ENCODE measurements around the gene DNAH10.

Gene DNAH10

DNA sequence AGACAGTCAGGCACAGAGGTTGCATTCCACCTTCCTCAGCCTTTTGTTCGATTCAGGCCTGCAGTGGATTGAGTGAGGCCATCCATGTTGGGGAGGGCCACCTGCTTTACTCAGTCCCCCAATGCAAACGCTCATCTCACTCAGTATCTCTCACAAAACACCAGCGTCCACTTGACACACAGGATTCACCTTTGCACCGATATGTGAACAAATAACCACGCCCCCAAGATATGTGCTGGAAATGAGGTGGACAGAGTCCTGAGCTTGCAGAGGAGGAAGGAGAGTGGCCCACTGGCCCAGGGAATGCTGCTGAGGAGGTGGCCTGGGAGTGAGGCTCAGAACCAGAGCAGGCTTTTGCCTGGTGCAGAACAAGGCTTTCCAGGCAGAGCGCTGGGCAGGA, 60.7 kb downstream of the DNAH10 start:
- Histone ChIP-seq H2AFZ (ENCODE audit: low read depth, low read length, severe bottlenecking) (no peak overlapping the region), H3K27ac (ENCODE audit: low read depth, low read length) (no peak overlapping the region), H3K79me2 (ENCODE audit: insufficient read depth, low read length) (no peaks in the 10 kb centered on the region), H3K36me3 (ENCODE audit: low read length) (no peaks in the 10 kb centered on the region), H3K27me3 (ENCODE audit: low read length) (no peaks in the 10 kb centered on the region), H3K4me3 (ENCODE audit: insufficient read depth, low read length, poor library complexity, severe bottlenecking) (no peak overlapping the region), H3K9ac (ENCODE audit: low read length) (no peak overlapping the region), H3K4me2 (ENCODE audit: low read depth, low read length, poor library complexity, severe bottlenecking) (no peak overlapping the region), H3K9me3 (ENCODE audit: insufficient read depth, low read length) (no peaks in the 10 kb centered on the region), H3F3A (ENCODE audit: insufficient read depth) (no peaks in the 10 kb centered on the region), H4K20me1 (ENCODE audit: low read depth, low read length) (no peaks in the 10 kb centered on the region), H3K9me2 (replicated peaks; ENCODE audit: insufficient read depth, low read length) (no peaks in the 10 kb centered on the region)
- no peak for TF ChIP-seq EZH2phosphoT487 (conservative IDR thresholded peaks at IDR 0.05; ENCODE audit: low read length)
- TF ChIP-seq, protein P1, sequence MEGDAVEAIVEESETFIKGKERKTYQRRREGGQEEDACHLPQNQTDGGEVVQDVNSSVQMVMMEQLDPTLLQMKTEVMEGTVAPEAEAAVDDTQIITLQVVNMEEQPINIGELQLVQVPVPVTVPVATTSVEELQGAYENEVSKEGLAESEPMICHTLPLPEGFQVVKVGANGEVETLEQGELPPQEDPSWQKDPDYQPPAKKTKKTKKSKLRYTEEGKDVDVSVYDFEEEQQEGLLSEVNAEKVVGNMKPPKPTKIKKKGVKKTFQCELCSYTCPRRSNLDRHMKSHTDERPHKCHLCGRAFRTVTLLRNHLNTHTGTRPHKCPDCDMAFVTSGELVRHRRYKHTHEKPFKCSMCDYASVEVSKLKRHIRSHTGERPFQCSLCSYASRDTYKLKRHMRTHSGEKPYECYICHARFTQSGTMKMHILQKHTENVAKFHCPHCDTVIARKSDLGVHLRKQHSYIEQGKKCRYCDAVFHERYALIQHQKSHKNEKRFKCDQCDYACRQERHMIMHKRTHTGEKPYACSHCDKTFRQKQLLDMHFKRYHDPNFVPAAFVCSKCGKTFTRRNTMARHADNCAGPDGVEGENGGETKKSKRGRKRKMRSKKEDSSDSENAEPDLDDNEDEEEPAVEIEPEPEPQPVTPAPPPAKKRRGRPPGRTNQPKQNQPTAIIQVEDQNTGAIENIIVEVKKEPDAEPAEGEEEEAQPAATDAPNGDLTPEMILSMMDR (IDR thresholded peaks at IDR 0.05; ENCODE audit: insufficient read depth, low read length, poor library complexity, severe bottlenecking): no peak

DNA sequence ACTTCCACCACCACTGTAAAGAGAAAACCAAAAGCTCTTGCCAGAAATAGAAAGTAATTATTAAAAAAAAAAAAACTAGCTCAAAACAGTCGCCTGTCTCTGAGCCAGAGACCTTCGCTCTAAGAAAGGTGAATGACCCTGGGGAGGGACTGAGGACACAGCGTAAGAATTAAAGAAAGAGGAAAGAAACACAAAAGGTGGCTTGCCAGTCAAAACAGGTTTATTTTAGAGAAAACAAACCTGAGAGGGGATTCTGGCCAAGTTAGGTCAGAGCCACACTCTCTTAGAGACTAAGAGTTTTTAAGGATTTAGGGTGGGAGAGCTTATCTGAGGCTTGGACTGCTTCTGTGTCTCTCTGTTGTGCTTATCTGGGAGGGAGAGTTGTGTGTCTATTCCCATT, 66.0 kb downstream of the DNAH10 start:
- H3K4me3 ChIP-seq (ENCODE audit: insufficient read depth, low read length, poor library complexity, severe bottlenecking): no peak overlapping the region
- no peaks in the 10 kb centered on the region for H3K27me3 ChIP-seq (ENCODE audit: low read length)
- H3F3A ChIP-seq (ENCODE audit: insufficient read depth): no peaks in the 10 kb centered on the region
- H3K9ac ChIP-seq (ENCODE audit: low read length): no peak overlapping the region
- no peaks in the 10 kb centered on the region for H4K20me1 ChIP-seq (ENCODE audit: low read depth, low read length)
- H2AFZ ChIP-seq (ENCODE audit: low read depth, low read length, severe bottlenecking): no peak overlapping the region
- no peak overlapping the region for H3K4me2 ChIP-seq (ENCODE audit: low read depth, low read length, poor library complexity, severe bottlenecking)
- H3K9me2 ChIP-seq (replicated peaks; ENCODE audit: insufficient read depth, low read length): no peaks in the 10 kb centered on the region
- H3K27ac ChIP-seq (ENCODE audit: low read depth, low read length): no peak overlapping the region
- TF ChIP-seq EZH2phosphoT487 (conservative IDR thresholded peaks at IDR 0.05; ENCODE audit: low read length): no peak
- TF ChIP-seq, protein P1 (IDR thresholded peaks at IDR 0.05; ENCODE audit: insufficient read depth, low read length, poor library complexity, severe bottlenecking): no peak
- H3K36me3 ChIP-seq (ENCODE audit: low read length): no peaks in the 10 kb centered on the region
- H3K9me3 ChIP-seq (ENCODE audit: insufficient read depth, low read length): no peaks in the 10 kb centered on the region
- H3K79me2 ChIP-seq (ENCODE audit: insufficient read depth, low read length): no peaks in the 10 kb centered on the region

DNA sequence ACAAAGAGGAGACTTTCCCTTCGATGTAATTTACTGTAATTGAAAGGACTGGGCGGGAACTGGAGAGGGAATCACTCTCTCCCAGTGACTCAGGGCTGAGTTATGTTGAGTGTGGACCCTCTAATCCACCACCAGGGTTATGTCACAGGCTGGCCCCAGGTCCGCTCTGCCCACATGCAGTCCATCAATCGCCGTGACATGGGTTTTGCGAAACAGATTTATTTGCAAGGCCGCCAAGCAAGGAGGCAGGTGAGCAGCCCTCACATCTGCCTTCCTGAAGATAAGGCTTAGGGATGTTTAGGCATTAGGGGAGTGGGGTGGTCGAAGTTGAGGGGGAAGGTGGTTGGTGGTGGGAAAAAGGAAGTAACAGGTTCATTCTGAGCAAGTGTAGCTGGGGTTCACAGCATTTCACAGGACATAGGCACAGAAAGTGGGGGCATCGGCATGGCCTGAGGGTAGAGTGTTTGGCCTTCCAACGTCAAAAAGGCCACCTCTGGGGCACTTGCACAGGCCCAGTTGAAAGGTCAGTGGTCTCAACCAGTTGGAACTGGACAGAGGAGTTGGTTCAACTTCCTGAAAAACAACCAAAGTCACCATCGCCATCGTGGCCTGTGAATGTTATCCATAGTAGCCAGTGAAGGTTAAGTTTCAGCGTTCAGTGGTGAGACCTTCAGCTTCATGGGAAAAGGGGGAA, 66.9 kb downstream of the DNAH10 start:
- Histone ChIP-seq H3K4me3 (ENCODE audit: insufficient read depth, low read length, poor library complexity, severe bottlenecking) (no peak overlapping the region), H3K36me3 (ENCODE audit: low read length) (no peaks in the 10 kb centered on the region), H3F3A (ENCODE audit: insufficient read depth) (no peaks in the 10 kb centered on the region), H3K27ac (ENCODE audit: low read depth, low read length) (no peak overlapping the region), H3K79me2 (ENCODE audit: insufficient read depth, low read length) (no peaks in the 10 kb centered on the region), H3K4me2 (ENCODE audit: low read depth, low read length, poor library complexity, severe bottlenecking) (no peak overlapping the region), H2AFZ (ENCODE audit: low read depth, low read length, severe bottlenecking) (no peak overlapping the region), H3K9ac (ENCODE audit: low read length) (no peak overlapping the region), H3K9me2 (replicated peaks; ENCODE audit: insufficient read depth, low read length) (no peaks in the 10 kb centered on the region), H4K20me1 (ENCODE audit: low read depth, low read length) (no peaks in the 10 kb centered on the region), H3K9me3 (ENCODE audit: insufficient read depth, low read length) (no peaks in the 10 kb centered on the region), H3K27me3 (ENCODE audit: low read length) (no peaks in the 10 kb centered on the region)
- TF ChIP-seq, protein P1 (IDR thresholded peaks at IDR 0.05; ENCODE audit: insufficient read depth, low read length, poor library complexity, severe bottlenecking): no peak
- no peak for TF ChIP-seq EZH2phosphoT487 (conservative IDR thresholded peaks at IDR 0.05; ENCODE audit: low read length)

All from SU-DHL-6 (cell line).